Right cardiac atrium (tissue), 5 donors: ENCODE measurements around the gene C2CD4B. TPM values are rescaled to one million over a fixed set of nuclear protein-coding genes. Genes with fewer than 3 reads are reported as not detected.

Source experiments
- ATAC-seq, 2 donors: fragments of 200-7000 bp; cut with Tn5 transposase; one replicate each; pipeline versions ENCODE4 v1.8.0 to v1.9.1; 2020; ENCODE audit warnings: moderate library complexity in 2 of 2, mild to moderate bottlenecking in 1 of 2
- DNase-seq, 3 donors: peaks; one replicate each; pipeline ENCODE4 v3.0.0-alpha.2; 2020
- H3K27ac ChIP-seq: one replicate; pipeline ENCODE4 v1.5.1; 2013; ENCODE audit warnings: mild to moderate bottlenecking, low read length, control low read depth, moderate library complexity
- H3K27me3 ChIP-seq: one replicate; pipeline ENCODE4 v1.6.1; 2013; ENCODE audit not compliant: control insufficient read depth, insufficient read depth
- H3K4me1 ChIP-seq: one replicate; pipeline ENCODE4 v1.6.1; 2013; ENCODE audit warnings: low read length; ENCODE audit not compliant: control insufficient read depth, insufficient read depth
- H3K4me3 ChIP-seq: one replicate; pipeline ENCODE4 v1.5.1; 2013; ENCODE audit warnings: low read length, control low read depth
- H3K9me3 ChIP-seq: one replicate; pipeline ENCODE4 v1.6.1; 2013; ENCODE audit warnings: low read length; ENCODE audit not compliant: control insufficient read depth
- WGBS: extraction: QIAGEN DNeasy Blood & Tissue Kit; methylation state at CpG from one replicate; pipeline ENCODE4 v1.1.7; 2013; 5-methylcytosine and 5-hydroxymethylcytosine counted together
- intact Hi-C, 4 donors: fragments of 100-400 bp; cut with DNase I; formaldehyde crosslinking; loops; one replicate each; pipeline versions ENCODE4 v1.11.0 to v1.14.0; 2022 to 2023
- polyA plus RNA-seq: library from polyadenylated mRNA; stranded (reverse); fragments of 200-250 nt; gene quantifications from one replicate; pipeline ENCODE4 v1.2.3, GENCODE V29; 2013
- total RNA-seq, 4 donors: library from RNA; stranded (reverse); fragmentation: NEBNext Ultra II Directional; extraction: Animal tissue kit (Norgen Biotek cat#: 25700); gene quantifications; one replicate each; pipeline ENCODE4 v1.2.1, GENCODE V29; 2021
- donor health status: healthy with polysubstance abuse.
- donor health status: DM: no; HTN: yes; CAD: no.
- donor health status: DM: no; HTN: no; CAD: no.
- donor health status: DM: no; HTN: yes; CAD: no; lungs with severe emphysema.
- donor health status: DM: yes; HTN: yes; CAD: no.

The C2CD4B gene
- total and polyA plus RNA-seq, 5 donors, result 1.4 to 2.8 (median 1.8) TPM

- ATAC-seq (no peak), DNase-seq (no peak)
- intact Hi-C loops, result no loop called here
- Histone ChIP-seq H3K27ac (no peak overlapping the region), H3K4me3 (no peak overlapping the region), H3K9me3 (no peaks in the 10 kb centered on the region), H3K27me3 (no peaks in the 10 kb centered on the region), H3K4me1 (no peaks in the 10 kb centered on the region)
- WGBS, result 65% methylated on average over 5 of the region's 5 CpGs
These were observed 22.3 kb upstream of the C2CD4B start for GRCh38 chr15:62187425-62187824.

GRCh38 chr15:62186578-62186977 lies 21.5 kb upstream of the C2CD4B start:
- 98% methylated on average over 27 of the region's 27 CpGs for WGBS
- H3K27ac ChIP-seq, result no peak overlapping the region
- no peak for DNase-seq

DNA sequence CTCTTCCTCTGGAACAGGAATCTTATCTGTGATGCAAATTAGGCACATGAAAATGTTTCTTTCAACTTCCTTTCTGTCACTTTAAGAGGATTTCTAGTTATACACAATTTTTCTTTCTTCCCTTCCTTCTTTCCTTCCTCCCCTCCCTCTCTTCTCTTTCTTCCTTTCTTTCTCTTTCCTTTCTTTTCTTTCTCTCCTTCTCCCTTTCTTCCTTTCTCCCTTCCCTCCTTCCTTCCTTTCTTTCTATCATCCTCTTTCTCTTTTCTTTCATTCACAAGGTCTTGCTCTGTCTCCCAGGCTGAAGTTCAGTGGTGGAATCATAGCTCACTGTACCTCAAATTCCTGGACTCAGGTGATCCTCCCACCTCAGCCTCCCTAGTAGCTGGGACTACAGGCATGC lies 18.0 kb upstream of the C2CD4B start:
- no peak for DNase-seq
- Histone ChIP-seq H3K27me3 (no peaks in the 10 kb centered on the region), H3K9me3 (no peaks in the 10 kb centered on the region), H3K4me3 (no peak overlapping the region), H3K4me1 (no peaks in the 10 kb centered on the region), H3K27ac (no peak overlapping the region)
- no peak for ATAC-seq
- intact Hi-C loops, result no loop called here

More at GRCh38 chr15:62186578-62186977, 21.5 kb upstream of the C2CD4B start:
- intact Hi-C loops, result no loop called here
- no peak for ATAC-seq
- Histone ChIP-seq H3K4me1 (no peaks in the 10 kb centered on the region), H3K27me3 (no peaks in the 10 kb centered on the region), H3K9me3 (no peaks in the 10 kb centered on the region), H3K4me3 (no peak overlapping the region)

DNA sequence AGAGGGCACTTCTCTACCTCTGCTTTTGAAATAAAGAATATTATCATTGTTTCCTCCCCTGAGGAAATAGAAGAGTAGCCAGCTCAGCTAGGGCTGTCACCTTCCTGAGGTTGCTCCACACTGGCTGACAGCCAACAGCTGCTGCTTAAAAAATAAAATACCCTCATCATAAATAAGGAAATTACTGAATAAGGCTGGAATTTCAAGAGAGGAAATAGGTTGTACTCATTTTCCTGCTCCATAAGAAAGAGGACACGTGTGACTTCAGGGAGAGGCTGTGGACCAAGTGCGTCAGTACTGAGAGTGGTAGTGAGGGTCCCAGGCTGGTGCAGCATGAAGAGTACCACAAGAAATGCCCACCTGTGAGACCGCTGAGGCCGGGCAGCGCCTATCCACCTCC lies 8.1 kb upstream of the C2CD4B start:
- no peaks in the 10 kb centered on the region for H3K27me3 ChIP-seq
- WGBS, result 57% methylated on average over 5 of the region's 5 CpGs
- H3K9me3 ChIP-seq, result no peaks in the 10 kb centered on the region
- intact Hi-C loops, result no loop called here
- H3K4me3 ChIP-seq, result no peak overlapping the region
- H3K27ac ChIP-seq, result peak overlapping the region; percentile 36
- DNase-seq, result peak in 2 of 3 donors; percentile 66 to 78
- peaks cover 7% of the 10 kb centered on the region for H3K4me1 ChIP-seq
- ATAC-seq, result peak; percentile 74 to 94

- Histone ChIP-seq H3K27ac (peak overlapping the region; percentile 80), H3K9me3 (no peaks in the 10 kb centered on the region), H3K27me3 (no peaks in the 10 kb centered on the region), H3K4me3 (no peak overlapping the region), H3K4me1 (peaks cover 7% of the 10 kb centered on the region)
- ATAC-seq, result no peak
- 52% methylated on average over 7 of the region's 7 CpGs for WGBS
- intact Hi-C loops, result no loop called here
- DNase-seq, result no peak
These were observed 6.8 kb upstream of the C2CD4B start for GRCh38 chr15:62171882-62172281.

DNA sequence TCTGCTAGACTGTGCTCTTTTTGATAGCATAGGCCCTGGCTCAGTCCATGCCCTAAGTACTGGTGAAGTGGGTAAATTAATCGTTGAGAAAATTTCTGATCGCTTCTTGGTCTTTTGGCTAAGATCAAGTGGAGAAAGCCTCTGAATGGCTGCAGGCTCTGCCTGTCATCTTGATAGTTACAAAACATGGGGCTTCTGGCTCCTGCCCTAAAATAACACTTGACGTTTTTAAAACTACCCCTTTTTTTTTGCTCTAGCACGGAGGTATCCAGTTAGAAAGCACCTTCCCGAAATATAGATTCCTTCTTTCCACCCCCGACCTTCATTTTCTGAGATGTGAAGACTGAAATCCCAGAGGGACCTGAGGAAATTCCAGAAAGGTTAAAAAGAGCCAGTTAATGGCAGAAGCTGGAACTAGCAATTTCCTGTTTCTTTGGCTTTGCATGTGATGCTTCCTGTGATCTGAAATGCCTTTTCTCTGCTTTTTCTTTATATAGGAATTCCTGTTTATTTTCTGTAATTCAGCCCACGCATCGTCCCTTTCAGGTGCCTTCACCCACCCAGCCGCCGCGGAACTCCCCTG lies 799 bp upstream of the C2CD4B start:
- ATAC-seq (peak; percentile 6 to 53), DNase-seq (peak in 1 of 3 donors; percentile 24)
- Histone ChIP-seq H3K4me1 (no peaks in the 10 kb centered on the region), H3K27me3 (peaks cover 2% of the 10 kb centered on the region), H3K9me3 (no peaks in the 10 kb centered on the region), H3K4me3 (peak overlapping the region; percentile 59), H3K27ac (peak overlapping the region; percentile 51)
- WGBS, result 48% methylated on average over 11 of the region's 11 CpGs
- intact Hi-C loops, result no loop called here

- Histone ChIP-seq H3K4me1 (no peaks in the 10 kb centered on the region), H3K27me3 (peaks cover 2% of the 10 kb centered on the region), H3K4me3 (peak overlapping the region; percentile 59), H3K9me3 (no peaks in the 10 kb centered on the region), H3K27ac (peak overlapping the region; percentile 66)
- WGBS, result 1% methylated on average over 97 of the region's 98 CpGs
- peak; percentile 29 to 45 for ATAC-seq
- DNase-seq, result peak; percentile 31 to 66 (median 62)
- intact Hi-C loops, result no loop called here
These were observed 535 bp downstream of the C2CD4B start for GRCh38 chr15:62164396-62165103.

- H3K9me3 ChIP-seq, result no peaks in the 10 kb centered on the region
- H3K4me3 ChIP-seq, result peak overlapping the region; percentile 59
- no peaks in the 10 kb centered on the region for H3K4me1 ChIP-seq
- peaks cover 2% of the 10 kb centered on the region for H3K27me3 ChIP-seq
- DNase-seq, result peak; percentile 29 to 61 (median 60)
- intact Hi-C loops, result no loop called here
- peak; percentile 42 to 46 for ATAC-seq
- peak overlapping the region; percentile 66 for H3K27ac ChIP-seq
- under 1% methylated on average over 52 of the region's 52 CpGs for WGBS
These were observed 1.1 kb downstream of the C2CD4B start for GRCh38 chr15:62164014-62164395.

GRCh38 chr15:62163397-62164013 lies 1.6 kb downstream of the C2CD4B start:
- no peaks in the 10 kb centered on the region for H3K9me3 ChIP-seq
- ATAC-seq (peak; percentile 12 to 32), DNase-seq (peak in 1 of 3 donors; percentile 23)
- peak overlapping the region; percentile 66 for H3K27ac ChIP-seq
- WGBS, result 22% methylated on average over 29 of the region's 29 CpGs
- intact Hi-C loops, result no loop called here
- H3K27me3 ChIP-seq, result peaks cover 2% of the 10 kb centered on the region
- peak overlapping the region; percentile 59 for H3K4me3 ChIP-seq
- H3K4me1 ChIP-seq, result no peaks in the 10 kb centered on the region

- WGBS, result 68% methylated on average over 4 of the region's 4 CpGs
These were observed 11.9 kb downstream of the C2CD4B start for GRCh38 chr15:62153228-62153627.

GRCh38 chr15:62150445-62150844 lies 14.6 kb downstream of the C2CD4B start:
- intact Hi-C loops, result no loop called here
- no peaks in the 10 kb centered on the region for H3K27me3 ChIP-seq
- H3K27ac ChIP-seq, result no peak overlapping the region
- no peaks in the 10 kb centered on the region for H3K4me1 ChIP-seq
- ATAC-seq (peak in 1 of 2 donors; percentile 86), DNase-seq (no peak)
- no peaks in the 10 kb centered on the region for H3K9me3 ChIP-seq
- no peak overlapping the region for H3K4me3 ChIP-seq

More at GRCh38 chr15:62153228-62153627, 11.9 kb downstream of the C2CD4B start:
- intact Hi-C loops, result no loop called here
- Histone ChIP-seq H3K4me3 (no peak overlapping the region), H3K27ac (no peak overlapping the region), H3K4me1 (no peaks in the 10 kb centered on the region), H3K9me3 (no peaks in the 10 kb centered on the region), H3K27me3 (no peaks in the 10 kb centered on the region)
- DNase-seq (no peak), ATAC-seq (no peak)
